ENCODE results near the gene CTBP2. TPM values are rescaled to one million over a fixed set of nuclear protein-coding genes. Genes with fewer than 3 reads are reported as not detected.

The CTBP2 gene
- total RNA-seq, 6 experiments from 2014 or later = 70.6 to 86.9 (median 78.8) TPM

GRCh38 chr10:124936813-124937212 lies 223.6 kb downstream of the CTBP2 start:
- Mint-ChIP-seq H3K27ac (no peak overlapping the region), H3K4me3 (no peak overlapping the region), H3K9me3 (no peaks in the 10 kb centered on the region), H3K36me3 (ENCODE audit: low read depth) (peaks cover 3% of the 10 kb centered on the region; the same call in 1 of the 2 replicates), H3K27me3 (ENCODE audit: insufficient read depth) (no peaks in the 10 kb centered on the region), H3K4me1 (ENCODE audit: low read depth) (peaks cover 32% of the 10 kb centered on the region)
- TF ChIP-seq CTCF (IDR thresholded peaks at IDR 0.05) = no peak
- no peak for DNase-seq

- Mint-ChIP-seq H3K27me3 (ENCODE audit: insufficient read depth) (no peaks in the 10 kb centered on the region), H3K27ac (peak overlapping the region; percentile 22), H3K36me3 (ENCODE audit: low read depth) (peaks cover 5% of the 10 kb centered on the region; the same call in 1 of the 2 replicates), H3K4me1 (ENCODE audit: low read depth) (peaks cover 31% of the 10 kb centered on the region), H3K4me3 (no peak overlapping the region), H3K9me3 (no peaks in the 10 kb centered on the region)
- TF ChIP-seq CTCF (IDR thresholded peaks at IDR 0.05) = no peak
- peak; percentile 30 for DNase-seq
Observed at GRCh38 chr10:124935946-124936345, 224.4 kb downstream of the CTBP2 start.

Small RNAs within 50 kb of the gene (microRNA-seq; reads per million reads assigned to microRNA genes)
- gene MIR4296 = not detected

Other genes starting within 250 kb of the CTBP2 start
- gene ZRANB1, start 218.4 kb downstream of the CTBP2 start, total RNA-seq (2021; fragmentation: NEBNext Ultra II Directional; extraction: Animal tissue kit (Norgen Biotek cat#: 25700)) = 10 to 100 TPM; 11.8 to 13.6 (median 12.6) TPM